Stimulated activated CD4-positive, alpha-beta T cell treated with anti-CD3 and anti-CD28 coated beads, Interleukin-2, amount 100 ng/mL, for 4 hours (primary cell): ENCODE data around the gene ATP9B.

Experiments used
- DNase-seq: peaks from one replicate; pipeline ENCODE4 v3.0.0-alpha.2; 2020; ENCODE audit warnings: low read depth

ATP9B gene

GRCh38 chr18:79410731-79411613, 341.8 kb downstream of the ATP9B start:
- DNase-seq = no peak

DNA sequence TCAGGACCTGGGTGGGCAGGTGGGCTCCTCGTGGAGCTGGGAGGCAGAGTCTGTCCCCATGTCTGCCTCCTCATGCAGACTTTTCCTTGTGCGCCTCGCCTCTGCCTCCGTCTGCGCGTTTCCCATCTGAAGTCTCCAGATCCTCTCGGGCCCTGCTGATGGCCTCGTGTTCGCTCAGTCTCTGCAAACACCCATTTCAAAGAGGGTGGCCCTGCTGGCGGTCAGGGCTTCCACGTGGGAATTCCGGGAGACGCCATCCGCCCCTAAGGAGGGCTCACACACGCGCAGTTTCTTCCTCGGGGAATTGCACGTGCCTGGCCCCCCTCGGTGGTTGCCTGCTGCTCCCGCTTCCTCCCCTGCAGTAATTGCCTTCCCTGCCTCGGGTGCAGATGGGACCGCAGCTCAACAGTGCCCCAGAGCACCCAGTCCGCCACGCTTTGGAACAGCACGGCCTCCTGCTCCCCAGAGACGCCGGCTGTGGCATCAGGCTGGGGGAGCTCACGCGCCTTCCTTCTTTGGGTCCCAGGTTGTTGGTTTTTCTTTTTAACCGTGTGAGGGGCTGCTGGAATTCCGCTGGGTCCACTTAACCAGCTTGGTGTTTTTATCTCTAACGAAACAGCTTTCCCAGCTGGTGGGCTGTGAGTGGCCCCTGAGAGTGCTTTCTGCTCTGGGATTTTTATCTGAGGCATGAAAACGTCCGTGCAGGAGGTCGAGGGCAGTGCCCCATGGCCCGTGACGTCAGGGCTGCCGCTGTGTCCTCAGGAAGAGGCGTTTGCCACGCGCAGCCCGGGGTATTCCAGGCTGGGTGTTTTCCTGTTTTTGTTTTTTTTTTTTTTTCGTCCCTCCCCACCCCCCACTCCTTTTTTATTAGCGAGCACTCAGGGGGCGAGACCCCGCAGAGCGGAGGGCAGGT, 342.7 kb downstream of the ATP9B start:
- no peak for DNase-seq

GRCh38 chr18:79413025-79413424, 343.8 kb downstream of the ATP9B start:
- no peak for DNase-seq

DNA sequence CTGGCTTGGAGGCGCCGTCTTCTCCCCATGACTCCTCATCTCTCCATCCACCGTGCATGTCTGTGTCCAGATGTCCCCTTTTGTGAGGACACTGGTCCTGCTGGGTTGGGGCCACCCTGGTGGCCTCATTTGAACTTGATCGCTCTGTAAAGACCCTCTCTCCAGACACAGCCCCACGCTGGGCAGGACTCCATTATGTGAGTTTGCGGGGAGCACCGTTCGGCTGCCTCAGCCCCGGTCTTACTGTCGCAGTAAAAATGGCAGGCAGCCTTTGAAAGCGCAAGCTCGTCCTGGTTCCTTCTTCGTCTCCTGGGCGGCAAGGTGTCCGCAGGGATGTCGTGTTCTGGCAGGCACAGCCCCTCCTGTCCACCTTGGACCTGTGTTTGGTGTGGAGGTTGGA, 344.2 kb downstream of the ATP9B start:
- no peak for DNase-seq

DNA sequence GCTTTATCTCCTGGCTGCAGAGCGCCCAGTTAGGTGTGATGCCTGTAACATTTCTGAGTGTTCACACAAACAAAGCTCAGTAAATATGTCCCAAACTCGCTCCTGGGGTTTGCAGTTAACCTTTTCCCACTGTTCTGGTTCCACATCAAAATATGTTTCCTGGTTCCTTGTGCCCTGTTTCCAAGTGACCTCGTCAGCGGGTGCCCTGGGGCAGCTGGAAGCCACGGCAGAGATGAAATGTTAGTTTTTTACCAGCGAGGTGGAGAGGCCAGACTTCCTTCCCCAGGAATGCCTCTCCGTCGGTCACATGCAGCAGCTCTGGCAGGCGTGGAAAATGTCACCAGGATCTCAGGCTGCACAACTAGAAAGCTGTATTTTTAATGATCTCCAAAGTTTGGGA, 344.7 kb downstream of the ATP9B start:
- DNase-seq = no peak

- no peak for DNase-seq
Observed at GRCh38 chr18:79416022-79416676, 347.0 kb downstream of the ATP9B start.

- DNase-seq = no peak
Observed at GRCh38 chr18:79416677-79417052, 347.5 kb downstream of the ATP9B start.

- no peak for DNase-seq
Observed at GRCh38 chr18:79418236-79418635, 349.0 kb downstream of the ATP9B start.

DNA sequence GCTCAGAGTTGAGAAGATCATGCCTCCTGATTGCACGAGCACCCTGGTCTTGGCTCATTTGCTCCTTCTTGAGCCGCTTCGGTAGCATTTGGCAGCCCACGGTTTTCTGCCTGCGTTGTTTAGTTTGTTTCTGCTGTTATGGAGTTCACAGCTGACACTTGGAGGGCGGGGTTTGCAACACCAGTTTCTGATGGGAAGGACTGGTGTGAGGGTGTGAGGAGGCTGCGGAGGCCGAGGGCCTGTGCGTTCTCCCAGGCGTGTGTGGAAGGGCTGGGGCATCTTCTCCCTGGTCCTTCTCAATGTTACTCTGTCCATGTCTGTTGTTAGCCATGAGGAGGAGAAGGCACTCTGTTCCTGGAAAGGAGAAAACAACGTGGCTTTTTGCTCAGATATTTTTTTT, 349.4 kb downstream of the ATP9B start:
- DNase-seq = no peak

GRCh38 chr18:79420033-79420745, 351.0 kb downstream of the ATP9B start:
- DNase-seq = no peak

DNA sequence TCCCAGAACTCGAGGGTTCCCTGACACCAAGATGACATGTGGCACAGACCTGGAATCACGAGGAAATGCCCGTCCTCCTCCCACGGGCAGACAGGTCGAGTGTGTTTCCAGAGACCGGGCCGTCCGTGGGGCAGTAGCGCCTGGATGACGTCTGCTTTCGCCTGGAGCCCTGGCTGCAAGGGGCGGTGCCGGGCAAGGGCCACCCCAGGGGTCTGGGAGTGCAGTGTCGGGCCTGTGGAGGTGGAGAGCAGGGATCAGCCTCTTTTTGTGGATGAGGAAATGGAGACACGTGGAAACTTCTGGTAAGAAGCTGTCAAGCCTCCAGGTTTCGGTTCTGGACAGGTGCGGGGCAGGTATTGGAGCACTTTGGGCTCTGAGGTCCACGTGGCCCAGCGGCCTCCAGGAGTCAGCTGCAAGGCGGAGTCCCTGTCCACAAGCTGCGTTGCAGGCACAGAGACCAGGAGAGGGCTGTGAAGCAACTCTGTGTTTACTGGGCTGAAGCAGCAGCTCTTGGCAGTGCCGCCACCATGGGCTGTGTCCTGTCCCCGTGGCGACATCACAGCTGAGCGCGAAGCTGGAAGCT, 352.2 kb downstream of the ATP9B start:
- DNase-seq = no peak

DNA sequence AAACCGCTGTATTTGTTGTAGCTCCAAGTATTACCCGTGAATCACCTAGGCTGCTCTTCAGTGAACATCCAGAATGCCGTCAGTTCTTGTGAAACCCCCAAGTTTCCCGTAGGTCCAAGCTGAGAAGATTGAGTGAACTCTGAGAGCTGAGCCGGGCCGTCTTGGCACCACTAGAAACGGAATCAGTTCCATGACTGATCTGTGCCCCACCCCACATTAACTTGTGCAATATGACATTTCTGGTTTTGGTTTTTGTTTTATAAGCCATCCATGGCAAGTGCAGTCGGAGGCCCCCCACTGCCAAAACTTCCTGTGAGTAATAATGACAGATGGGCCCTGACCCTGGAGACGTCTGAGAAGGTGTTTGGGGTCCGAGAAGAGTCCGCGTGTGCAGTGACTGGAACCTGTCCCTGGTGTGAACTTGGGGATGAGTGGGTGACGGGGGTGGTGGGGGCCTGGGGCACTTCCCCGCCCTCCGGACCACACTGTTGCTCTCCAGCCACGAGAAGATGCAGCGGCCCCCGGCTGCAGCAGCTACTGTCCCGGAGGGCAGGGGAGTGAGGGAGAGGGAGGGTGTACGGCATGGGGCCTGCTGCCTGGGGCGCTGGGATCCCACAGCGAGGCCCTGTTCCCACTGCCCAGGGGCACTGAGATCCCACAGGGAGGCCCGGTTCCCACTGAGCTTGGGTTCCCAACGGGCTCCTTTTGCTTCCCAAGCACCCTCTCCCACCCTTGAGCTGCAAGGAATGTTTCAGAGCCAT, 353.0 kb downstream of the ATP9B start:
- DNase-seq = no peak

DNA sequence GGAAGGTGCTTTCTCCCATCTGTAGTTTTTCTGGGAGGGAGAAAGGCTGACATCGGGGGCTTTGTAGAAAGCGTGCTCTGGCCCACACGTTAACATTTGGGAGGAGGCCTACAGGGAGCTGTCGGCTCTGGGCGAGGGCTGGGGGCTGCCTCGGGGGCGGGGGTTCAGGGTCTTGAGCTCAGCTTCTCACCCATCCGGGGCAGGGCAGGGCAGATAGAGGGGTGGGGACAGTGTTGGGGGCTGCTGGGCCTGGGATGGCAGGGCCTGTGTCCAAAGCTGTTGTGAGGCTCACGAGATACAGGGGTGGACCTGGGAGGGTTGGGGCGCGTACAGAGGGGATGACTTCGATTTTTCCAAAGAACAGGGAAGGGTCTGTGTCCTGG, 353.6 kb downstream of the ATP9B start:
- no peak for DNase-seq

DNA sequence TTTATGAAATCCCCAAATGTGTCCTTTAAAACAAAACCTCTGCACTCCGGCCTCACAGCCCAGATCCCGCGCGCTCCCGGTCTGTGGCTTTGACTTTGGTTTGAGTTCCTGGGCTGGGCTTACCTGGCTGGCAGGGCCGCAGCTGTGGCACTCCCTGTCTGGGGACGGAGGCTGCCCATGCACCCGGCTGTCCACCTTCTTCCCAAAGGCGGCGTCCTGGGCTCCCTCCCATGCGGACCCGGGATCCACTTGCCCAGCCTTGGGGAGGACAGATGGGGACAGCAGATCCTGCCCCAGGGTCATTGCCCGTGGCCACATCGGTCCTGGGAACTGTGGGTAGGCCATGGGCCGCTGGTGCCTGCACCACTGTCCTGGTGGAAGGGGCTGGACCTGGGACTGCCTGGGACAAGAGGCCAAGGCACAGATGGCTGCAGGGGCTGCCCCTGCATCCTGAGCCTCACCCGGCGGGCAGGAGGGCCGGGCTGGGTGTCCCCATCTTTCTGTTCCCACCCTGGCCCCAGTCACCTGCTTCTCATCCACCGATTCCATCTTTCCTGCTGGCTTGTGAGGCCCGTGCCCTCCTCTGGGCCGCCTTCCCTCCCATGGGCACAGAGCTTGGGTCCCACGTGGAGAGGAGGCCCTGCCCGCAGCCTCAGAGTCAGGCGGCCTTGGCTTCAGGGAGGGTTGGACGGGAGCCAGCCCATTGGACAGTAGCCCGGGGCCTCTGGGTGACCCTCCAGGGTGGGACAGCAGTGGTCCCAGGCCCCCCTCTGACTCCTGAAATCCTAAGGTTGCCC, 354.2 kb downstream of the ATP9B start:
- DNase-seq = no peak

DNA sequence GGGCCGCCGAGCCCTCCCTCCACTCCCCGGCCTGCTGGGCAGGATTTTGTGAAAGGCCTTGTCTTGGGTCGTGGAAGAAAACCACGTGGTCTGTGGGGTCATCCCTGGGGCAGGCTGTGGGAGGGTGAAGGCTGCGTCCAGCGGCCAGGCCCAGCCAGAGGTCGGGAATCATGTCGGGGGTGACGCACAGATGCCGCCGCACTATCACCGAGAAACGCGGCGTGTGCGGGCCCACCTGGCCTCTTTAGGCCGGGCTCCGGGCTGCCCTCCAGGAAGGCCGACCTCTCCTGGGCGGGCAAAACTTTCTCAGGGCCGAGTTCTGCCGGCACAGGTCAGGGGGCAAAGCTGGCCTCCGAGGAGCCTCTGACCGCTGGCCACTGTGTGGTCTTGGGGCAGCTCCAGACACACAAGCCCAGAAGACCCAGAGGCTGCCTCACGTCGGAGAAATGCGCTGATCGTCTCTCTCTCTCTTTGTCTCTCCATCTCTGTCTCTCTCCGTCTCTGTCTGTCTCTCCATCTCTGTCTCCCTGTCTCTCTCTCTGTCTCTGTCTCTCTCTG, 354.9 kb downstream of the ATP9B start:
- DNase-seq = no peak

DNA sequence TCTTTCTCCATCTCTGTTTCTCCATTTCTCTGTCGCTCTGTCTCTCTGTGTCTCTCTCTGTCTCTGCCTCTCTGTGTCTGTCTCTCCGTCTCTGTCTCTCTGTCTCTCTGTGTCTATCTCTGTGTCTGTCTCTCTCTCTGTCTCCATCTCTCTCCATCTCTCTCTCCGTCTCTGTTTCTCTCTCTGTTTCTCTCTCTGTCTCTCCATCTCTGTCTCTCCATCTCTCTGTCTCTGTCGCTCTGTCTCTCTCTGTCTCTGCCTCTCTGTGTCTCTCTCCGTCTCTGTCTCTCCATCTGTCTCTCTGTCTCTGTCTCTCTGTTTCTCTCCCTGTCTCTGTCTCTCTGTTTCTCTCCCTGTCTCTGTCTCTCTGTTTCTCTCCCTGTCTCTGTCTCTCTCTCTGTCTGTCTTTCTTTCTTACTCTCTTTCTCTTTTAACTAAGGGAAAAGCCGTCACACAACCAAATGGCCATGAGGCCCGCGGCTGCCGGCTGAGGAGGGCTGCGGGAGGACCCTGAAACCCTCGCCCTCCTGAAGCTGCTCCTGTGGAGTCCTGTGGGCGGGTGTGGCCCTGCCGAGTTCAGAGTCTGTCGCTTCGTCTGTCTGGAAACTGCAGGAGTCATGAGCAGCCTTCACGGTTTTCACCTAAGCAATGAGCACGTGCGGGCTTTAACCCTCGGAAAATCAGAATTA, 355.8 kb downstream of the ATP9B start:
- no peak for DNase-seq

- DNase-seq = no peak
Observed at GRCh38 chr18:79425569-79425886, 356.3 kb downstream of the ATP9B start.

DNA sequence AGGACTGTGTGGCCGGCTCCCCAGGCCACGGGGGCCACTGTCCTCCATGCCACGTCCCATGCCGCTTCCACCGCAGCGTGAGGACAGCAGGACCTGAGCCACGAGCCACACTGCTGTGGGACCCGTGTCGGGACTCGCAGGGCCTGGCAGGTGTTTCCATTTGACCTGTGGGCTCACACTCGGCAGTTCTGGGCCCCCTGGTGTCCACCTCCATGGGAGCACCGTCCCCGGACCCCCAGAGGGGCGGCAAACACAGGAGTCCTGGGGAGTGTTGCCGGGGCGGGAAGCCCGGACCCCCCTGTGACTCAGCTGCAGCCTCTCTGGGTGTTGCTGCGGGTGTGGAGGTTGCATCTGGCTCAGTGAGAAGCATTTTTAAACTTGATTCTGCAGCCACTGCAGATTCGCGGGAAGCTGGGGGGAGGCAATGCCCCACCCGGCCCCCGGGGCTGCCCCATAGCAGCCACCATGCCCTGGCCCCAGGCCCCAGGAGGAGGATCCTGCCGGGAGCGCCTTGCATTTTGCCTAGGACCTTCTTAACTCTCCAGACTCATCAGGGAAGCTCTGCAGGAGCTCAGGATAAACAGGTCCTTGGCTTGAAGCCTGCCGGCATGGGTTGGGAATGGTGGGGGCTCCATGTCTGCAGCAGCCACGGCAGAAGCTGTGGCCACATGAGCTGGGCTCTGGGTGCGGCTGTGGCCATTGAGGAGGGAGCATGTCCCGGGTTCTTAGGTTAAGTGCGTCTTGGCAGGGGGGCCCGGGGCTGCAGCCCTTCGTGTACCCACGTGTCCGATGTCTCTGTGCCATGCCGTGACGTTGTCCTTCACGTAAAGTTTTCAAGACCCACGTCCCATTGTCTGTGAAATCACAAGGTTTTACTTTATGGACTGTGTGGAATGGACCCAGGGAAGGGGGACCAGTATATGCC, 357.4 kb downstream of the ATP9B start:
- no peak for DNase-seq
